H1 (cell line): ENCODE data around the gene ATP6AP1.

Source experiments
- CTCF ChIP-seq, 3 experiments: IDR thresholded peaks; 1 replicate in 2 of 3; 2 replicates in 1 of 3; pipeline versions ENCODE4 v1.5.1 to v1.6.1; 2011; ENCODE audit warnings: low read length in 3 of 3, mild to moderate bottlenecking in 3 of 3, inconsistent platforms in 2 of 3, low read depth in 1 of 3, moderate library complexity in 1 of 3; ENCODE audit not compliant: insufficient read depth in 1 of 3; ENCODE audit errors: control extremely low read depth in 1 of 3
- SIX5 ChIP-seq: IDR thresholded peaks from 2 replicates; pipeline ENCODE4 v1.6.1; 2011; ENCODE audit warnings: mild to moderate bottlenecking, low read depth, low read length
- SP4 ChIP-seq: IDR thresholded peaks from 2 replicates; pipeline ENCODE4 v1.6.1; 2012; ENCODE audit warnings: low read length, inconsistent platforms
- TAF1 ChIP-seq: IDR thresholded peaks from 2 replicates; pipeline ENCODE4 v1.6.1; 2011; ENCODE audit warnings: mild to moderate bottlenecking, low read depth, low read length

- TF ChIP-seq SP4 (0 out of 2 replicates have a peak, but pooled peaks have one; percentile 34), SIX5 (no peak), CTCF (IDR thresholded peaks at IDR 0.05; ENCODE audit: control extremely low read depth in 1 of 3, insufficient read depth in 1 of 3, low read depth in 1 of 3, low read length in 3 of 3) (no peak), TAF1 (0 out of 2 replicates have a peak, but pooled peaks have one; percentile 19)
These were observed 47.2 kb upstream of the ATP6AP1 start for GRCh38 chrX:154381271-154381670.
